Esophagus muscularis mucosa (tissue), 4 donors: ENCODE data around the gene JUND.

ENCODE experiments used
- CTCF ChIP-seq, 3 experiments: fragments of 200-600 bp in 2 of 3; fragments of 450-650 bp in 1 of 3; sonication (generic) in 2 of 3; IDR thresholded peaks; one replicate each; pipeline ENCODE4 v1.5.1; 2017 to 2019; ENCODE audit warnings: antibody characterized with exemption in 3 of 3, mild to moderate bottlenecking in 2 of 3, moderate library complexity in 1 of 3
- EP300 ChIP-seq: sonication (generic); formaldehyde crosslinking; IDR thresholded peaks from one replicate; pipeline ENCODE4 v1.6.1; 2017; ENCODE audit warnings: antibody characterized with exemption
- POLR2AphosphoS5 ChIP-seq, 2 donors: sonication (generic); formaldehyde crosslinking; IDR thresholded peaks; one replicate each; pipeline ENCODE4 v1.6.1; 2017; ENCODE audit warnings: antibody characterized with exemption in 2 of 2

GRCh38 chr19:18239303-18239702 is 42.1 kb downstream of the JUND start:
- TF ChIP-seq EP300 (no peak), CTCF (IDR thresholded peaks at IDR 0.05) (no peak), POLR2AphosphoS5 (IDR thresholded peaks at IDR 0.05) (no peak)
